ENCODE results near the gene TRIM17. TPM values are rescaled to one million over a fixed set of nuclear protein-coding genes. Genes with fewer than 3 reads are reported as not detected.

The TRIM17 gene
- total RNA-seq, 1 donor from 2014 or later, result 0.78 TPM

DNA sequence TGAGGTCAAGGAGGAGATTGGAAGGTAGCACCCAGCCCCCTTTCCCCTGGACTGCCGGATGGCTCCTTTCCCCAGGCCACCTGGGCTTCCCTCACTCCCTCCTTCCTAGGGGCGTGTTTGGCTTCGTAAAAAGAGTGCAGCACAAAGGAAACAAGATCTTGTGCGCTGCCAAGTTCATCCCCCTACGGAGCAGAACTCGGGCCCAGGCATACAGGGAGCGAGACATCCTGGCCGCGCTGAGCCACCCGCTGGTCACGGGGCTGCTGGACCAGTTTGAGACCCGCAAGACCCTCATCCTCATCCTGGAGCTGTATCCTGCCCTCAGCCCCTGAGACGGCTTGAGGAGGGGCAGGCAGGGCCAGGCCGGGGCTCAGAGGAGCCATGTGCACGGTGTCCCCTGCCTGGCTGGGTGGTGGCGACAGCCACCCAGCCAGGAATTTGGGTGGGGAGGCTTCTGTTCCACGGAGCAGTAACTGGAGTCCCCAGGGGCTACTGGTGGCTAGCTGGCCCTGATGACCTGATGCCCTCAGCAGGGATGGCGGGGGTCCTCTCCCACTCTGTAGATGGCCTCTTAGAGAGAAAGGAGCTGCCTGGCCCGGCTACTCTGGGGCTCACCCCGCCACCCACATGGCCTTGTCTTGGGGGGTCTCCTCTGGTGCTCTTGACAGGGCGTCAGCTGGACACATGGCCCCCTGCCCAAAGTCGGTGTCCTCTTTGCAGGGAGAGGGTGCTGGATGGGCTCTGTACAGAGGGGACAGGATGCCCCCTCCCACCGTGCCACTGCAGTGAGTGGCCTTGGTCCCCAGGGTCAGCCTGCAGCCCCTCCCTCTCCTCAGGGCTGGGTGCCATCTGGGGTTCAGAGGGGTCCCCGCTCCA lies 49.6 kb downstream of the TRIM17 start:
- DNase-seq, result no peak

DNA sequence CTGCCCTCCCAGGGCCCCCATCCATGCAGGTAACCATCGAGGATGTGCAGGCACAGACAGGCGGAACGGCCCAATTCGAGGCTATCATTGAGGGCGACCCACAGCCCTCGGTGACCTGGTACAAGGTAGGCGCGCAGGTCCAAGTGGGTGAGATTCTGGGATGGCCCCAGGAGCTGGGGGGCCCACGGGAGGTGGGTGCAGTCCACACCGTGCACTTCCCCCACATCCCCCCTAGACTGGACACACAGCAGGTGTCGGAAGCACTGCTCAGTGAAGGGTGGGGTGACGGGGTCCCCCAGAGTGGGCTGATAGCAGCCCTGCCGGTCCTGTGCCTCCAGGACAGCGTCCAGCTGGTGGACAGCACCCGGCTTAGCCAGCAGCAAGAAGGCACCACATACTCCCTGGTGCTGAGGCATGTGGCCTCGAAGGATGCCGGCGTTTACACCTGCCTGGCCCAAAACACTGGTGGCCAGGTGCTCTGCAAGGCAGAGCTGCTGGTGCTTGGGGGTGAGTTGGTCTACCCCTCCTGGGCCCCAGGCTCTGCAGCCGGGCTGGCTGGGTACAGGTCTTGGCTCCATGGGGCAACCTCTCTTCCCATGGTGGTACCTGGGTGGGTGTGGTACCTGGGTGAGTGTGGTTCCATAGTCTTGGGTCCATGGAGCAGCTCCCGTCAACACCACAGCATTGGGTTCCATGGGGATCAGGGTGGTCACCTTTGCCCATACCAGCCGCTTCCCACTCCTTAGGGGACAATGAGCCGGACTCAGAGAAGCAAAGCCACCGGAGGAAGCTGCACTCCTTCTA lies 50.4 kb downstream of the TRIM17 start:
- no peak for DNase-seq

DNA sequence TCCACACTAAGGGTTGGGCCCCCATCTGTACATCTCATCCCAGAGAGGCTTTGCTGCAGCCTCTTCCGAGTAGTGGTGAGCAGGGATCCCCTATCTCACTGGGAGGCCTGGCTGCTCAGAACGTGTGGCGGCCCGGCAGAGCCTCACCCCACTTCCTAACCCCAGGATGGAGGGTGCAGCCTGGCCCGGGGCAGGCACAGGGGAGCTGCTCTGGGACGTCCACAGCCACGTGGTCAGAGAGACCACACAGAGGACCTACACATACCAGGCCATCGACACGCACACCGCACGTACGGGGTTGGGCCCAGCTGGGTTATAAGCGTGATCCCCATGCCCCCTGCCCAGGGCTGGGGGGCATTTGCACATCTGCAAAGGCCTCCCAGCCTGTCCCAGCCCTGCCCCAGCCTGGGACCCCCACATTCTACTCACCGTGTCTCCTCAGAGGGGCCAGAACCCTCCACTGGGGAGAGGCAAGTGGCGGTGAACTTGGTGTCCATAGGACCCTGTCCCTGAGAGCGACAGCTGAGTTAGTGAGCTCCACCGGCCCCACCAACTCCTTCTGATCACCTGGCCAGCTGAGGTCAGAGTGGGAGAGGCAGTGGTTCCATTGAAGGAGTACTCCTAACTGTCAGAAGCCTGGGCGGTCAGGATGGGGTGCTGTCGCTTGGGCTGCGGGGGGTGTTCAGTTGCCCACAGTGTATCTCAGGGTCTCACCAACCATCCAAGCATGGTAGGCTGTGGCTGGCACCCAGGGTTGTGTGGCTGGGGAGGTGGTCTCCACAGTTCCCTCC lies 51.2 kb downstream of the TRIM17 start:
- DNase-seq, result no peak

DNA sequence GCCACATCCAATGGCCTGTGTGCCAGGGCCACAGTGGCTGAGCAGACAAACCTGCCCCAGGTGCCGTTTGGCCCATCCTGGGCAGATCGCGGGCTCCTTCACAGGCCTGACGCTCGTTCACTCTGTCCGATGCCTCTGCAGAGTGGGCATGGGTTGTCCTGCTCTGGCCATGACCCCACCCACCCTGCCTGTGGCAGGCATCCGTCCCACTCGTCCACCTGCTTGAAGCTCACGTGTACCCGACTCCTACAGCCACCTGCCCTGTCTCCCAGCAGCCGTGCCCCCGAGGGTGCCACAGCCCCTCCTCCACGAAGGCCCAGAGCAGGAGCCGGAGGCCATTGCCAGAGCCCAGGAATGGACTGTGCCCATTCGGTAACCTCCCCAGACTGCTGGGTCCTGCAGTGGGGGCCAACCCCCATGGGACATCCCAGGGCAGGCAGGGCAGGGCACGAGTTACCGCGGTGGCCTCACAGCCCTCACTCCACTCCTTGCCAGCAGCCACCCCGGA lies 51.9 kb downstream of the TRIM17 start:
- DNase-seq, result no peak

DNA sequence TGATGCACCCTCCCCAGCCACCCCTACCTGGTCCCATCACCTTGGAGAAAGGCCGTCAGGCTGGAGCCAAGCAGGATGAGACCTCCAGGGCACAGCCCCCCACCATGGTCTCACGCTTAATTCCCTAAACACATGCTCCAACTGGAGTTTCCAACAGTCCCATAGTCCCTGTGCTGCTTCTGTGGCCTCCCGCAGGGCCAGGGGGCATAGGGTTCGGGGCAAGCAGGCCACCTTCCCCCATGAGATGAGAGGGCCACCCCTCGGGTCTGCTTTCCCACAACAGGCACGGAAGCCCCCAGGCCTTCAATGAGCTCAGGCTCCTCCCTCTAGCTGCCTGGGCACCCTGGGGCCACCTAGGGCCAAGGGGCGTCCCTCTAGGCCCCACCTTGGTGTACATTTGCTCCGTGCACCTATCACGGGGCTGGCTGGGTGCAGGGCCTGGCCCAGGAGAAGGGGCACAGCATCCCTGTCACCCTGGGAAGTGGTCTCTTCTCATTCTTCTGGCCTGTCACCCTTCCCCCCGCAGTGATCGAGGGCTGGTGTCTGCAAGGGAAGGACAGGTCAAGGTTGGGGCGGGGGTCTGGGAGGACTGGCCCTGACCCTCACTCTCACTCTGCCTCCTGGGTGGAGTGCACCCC lies 52.5 kb downstream of the TRIM17 start:
- DNase-seq, result no peak

DNA sequence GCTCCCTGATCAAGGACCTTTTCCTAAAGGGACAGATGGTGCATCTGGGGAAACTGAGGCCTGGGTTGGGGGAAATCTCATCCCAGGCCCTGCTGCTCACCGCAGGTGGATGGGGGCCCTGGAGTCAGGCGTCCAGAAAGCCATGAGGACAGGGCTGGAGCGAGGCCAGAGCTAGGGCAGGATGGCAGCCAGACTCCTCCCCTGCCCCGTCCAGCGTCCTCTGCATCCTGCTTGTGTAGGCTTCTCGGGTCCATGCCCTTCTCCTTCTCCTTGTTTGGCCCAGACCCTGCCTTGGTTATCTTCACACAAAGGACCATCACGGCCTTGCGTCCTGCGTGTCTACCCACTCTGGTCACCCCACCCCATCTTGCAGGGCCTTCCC lies 53.0 kb downstream of the TRIM17 start:
- DNase-seq, result no peak

DNA sequence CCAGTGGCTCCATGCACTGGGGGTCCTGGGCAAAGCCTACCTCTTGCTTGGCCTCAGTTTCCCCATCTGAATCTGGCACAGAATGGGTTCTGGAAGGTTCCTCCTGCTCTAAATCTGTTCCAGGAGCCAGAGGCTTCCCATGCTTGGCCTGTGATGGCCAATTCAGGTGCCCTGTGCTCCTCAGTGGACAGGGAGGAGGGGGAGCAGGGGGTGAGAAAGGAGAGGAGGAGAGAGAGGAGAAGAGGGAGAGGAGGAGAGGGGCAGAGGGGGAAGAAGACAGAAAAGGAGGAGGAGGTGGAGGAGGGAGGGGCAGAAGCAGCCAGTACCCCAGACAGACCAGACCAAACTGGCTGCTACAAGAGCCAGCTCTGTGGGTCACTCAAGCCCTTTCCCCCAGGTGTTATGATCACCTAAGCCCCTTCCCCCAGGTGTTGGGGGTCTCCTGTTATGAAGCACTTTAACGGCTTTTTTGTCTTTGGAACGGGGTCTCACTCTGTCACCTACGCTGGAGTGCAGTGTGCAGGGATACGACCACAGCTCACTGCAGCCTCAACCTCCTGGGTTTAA lies 53.7 kb downstream of the TRIM17 start:
- no peak for DNase-seq

DNA sequence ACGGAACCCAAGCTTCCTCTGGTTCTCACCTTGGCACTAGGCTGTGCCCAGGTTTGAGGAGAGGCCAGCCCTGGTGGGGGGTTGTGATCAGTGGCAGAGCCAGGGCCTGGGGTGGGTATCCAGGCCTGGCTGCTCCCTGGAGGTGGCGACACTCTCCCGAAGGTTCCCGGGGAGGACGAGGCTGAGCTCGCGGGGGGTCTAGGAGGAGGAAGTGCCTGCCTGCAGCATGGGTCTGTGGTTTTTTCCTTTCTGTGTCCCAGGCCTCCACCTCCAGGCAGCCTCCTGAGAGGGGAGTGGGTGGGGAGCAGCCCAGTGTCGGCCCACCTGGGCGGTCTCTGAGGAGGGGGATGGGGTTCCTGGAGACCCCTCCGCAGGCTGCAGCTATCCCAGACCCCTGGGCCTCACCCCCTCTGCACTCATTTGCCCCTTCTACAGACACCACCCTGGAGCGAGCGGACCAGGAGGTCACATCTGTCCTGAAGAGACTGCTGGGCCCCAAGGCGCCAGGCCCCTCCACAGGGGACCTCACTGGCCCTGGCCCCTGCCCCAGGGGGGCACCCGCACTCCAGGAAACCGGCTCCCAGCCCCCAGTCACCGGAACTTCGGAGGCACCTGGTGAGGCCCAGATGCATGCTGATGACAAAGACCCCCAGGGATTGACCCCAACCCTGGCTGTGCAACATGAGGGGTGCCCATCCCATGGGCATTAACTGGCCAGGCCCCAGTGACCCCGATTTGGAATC lies 54.3 kb downstream of the TRIM17 start:
- no peak for DNase-seq

DNA sequence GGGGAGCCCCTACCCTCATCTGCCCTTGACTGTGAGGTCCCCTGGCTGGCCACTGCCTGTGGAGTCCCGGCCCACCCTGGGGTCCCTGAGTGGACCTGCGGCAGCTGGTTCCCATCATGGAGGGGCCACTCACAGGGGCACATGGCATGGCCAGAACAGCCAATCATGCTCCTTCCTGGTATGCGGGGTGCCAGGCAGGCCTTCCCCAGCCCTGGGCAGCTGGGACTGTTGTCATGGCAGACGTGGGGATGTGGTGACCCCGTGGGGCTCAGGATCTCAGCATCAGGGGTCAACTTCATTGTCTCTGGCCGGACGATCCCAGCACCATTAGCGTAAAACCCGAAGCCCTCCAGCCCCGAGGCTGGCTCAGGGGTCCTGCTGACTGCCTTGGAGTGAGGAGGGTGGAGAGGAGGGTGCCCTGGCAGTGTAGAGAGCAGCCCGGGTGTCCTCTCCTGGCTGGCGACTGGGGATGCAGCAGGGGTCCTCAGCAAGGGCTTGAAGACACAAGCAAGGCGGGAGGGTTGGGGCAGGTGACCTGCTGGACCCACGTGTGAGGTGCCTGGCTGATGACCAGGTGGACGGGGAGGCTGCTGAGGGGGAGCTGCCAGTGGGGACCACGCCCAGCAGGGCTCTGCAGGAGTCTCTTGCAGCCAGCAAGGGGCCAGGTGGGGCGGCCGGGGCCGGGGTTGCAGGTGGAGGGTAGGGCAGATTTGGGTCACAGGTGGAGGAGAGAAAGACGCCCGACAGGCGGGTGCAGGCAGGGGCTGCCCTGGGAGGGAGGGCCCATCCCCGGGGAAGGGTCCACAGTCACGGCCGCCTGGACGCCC lies 55.1 kb downstream of the TRIM17 start:
- DNase-seq, result no peak

DNA sequence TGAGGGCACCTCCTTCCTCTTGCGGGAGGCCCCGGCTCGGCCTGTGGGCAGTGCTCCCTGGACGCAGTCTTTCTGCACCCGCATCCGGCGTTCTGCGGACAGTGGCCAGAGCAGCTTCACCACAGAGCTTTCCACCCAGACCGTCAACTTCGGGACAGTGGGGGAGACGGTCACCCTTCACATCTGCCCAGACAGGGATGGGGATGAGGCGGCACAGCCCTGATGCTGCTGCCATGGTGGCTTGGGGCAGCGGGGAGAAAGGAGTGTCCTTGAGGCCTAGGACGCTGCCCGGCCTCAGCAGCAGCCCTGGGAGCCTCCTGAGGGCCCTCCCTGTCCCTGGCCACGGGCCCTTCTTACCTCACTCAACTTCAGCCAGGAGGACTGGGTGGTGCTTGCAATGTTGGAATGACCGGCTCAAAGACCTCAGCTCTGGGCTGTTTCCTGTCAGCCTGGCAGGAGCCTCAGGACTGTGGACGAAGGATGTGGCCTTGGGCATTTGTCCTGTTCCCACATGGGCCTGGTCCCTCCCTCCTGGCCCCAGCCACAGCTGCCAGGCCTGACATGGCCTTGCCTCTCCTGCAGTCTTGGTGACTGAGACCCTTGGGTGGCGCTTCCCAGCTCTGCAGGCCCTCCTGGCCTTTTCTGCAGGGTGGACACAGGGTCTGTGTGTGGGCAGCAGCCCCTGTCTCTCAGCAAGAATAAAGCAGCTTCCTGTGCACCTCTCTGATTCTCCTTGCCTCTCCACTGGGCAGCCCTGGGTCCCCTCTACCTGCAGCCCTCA lies 55.9 kb downstream of the TRIM17 start:
- no peak for DNase-seq

DNA sequence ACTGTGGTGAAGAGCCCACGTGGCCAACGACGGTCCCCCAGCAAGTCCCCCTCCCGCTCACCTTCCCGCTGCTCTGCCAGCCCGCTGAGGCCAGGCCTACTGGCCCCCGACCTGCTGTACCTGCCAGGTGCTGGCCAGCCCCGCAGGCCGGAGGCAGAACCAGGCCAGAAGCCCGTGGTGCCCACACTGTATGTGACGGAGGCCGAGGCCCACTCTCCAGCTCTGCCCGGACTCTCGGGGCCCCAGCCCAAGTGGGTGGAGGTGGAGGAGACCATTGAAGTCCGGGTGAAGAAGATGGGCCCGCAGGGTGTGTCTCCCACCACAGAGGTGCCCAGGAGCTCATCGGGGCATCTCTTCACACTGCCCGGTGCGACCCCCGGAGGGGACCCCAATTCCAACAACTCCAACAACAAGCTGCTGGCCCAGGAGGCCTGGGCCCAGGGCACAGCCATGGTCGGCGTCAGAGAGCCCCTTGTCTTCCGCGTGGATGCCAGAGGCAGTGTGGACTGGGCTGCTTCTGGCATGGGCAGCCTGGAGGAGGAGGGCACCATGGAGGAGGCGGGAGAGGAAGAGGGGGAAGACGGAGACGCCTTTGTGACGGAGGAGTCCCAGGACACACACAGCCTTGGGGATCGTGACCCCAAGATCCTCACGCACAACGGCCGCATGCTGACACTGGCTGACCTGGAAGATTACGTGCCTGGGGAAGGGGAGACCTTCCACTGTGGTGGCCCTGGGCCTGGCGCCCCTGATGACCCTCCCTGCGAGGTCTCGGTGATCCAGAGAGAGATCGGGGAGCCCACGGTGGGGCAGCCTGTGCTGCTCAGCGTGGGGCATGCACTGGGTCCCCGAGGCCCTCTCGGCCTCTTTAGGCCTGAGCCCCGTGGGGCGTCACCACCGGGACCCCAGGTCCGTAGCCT lies 56.8 kb downstream of the TRIM17 start:
- no peak for DNase-seq

DNA sequence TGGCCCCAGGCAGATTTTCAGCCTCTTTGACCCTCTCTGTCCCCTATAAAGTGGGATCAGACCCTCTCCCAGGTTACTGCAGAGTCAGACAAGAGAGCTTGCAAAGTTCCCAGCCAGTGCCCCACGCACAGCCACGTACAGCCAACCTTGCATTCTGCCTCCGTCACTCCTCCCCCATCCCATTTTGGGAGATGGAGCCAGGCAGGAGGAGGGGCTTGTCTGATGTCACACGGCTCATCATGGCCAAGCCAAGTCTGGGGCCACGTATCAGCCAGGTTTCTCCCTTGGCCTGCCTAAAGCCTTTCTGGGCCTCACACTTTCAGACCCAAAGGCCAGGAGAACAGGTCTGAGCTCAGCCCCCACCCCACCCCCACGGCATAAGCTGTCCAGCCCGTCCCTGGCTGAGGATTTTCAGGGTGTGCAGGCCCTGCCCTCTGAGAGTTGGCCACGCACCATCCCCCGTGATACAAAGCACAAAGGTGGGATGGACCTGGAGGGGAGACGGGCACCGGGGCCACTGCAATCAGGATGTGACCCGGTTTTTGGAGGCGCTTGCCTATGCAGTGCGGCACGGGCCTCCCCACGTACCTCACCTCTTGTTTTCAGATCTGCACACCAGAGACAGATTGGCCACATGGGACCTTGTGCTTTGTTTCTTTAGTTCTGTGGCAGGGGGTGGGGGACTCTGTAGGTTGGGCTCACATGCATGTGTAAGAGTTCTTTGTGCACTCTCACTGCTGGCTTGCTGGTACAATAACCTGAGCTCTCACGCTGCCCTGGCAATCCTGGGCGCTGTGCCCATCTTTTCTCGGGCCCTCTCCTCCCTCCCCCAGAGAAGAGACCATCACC lies 57.7 kb downstream of the TRIM17 start:
- DNase-seq, result no peak

DNA sequence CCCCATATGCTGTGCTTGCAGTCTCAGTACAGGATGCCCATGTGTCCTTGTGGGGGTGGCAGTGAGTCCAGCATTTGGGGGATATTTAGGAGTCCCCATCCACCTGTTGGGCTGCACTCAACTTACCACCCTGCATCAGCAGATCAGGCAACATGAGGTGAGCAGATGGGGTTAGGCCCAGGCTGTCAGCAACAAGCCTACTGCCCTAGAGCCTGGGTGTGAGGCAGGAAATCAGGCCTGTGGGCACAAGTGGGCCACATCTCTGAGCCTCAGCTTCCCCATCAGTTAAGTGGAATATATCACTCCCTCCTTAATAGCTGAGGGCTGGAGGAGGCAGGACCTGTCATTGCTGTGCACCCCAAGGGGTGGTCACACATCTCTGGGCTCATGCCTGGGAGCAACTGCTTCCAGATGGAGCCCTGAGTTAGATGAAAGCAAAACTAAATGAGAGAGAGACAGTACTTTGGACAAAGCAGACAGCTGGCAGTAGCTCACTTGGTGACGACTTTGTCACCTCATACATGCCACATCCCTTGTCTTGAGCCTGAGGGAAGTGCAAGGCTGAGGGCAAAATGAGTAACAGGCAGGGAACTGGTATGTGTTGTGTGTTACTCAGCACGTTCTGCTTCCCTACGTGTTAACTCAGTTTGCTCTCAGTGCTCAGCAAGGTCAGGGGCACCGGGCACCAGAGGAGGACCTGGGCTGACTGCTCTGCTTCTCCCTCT lies 58.5 kb downstream of the TRIM17 start:
- no peak for DNase-seq
